Anterior cingulate cortex (tissue), 58 donors: ENCODE measurements around the gene TBCEL.
"Not testable (repeated sequence)": the region's sequence is repeated elsewhere in the genome, so short reads cannot be mapped to it uniquely, and the experiment has no call there.

Experiments
- DNase-seq, 58 donors: peaks; one replicate each; lab custom pipeline; 2025; lab: John Stamatoyannopoulos, UW

TBCEL gene

DNA sequence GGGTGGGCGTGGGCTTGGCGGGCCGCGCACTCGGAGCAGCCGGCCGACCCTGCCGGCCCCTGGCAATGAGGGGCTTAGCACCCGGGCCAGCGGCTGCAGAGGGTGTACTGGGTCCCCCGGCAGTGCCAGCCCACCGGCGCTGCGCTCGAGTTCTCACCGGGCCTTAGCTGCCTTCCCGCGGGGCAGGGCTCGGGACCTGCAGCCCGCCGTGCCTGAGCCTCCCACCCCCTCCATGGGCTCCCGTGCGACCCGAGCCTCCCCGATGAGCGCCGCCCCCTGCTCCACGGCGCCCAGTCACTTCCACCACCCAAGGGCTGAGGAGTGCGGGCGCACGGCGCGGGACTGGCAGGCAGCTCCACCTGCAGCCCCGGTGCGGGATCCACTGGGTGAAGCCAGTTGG is 2.2 kb upstream of the TBCEL start:
- DNase-seq = not testable (repeated sequence)

DNA sequence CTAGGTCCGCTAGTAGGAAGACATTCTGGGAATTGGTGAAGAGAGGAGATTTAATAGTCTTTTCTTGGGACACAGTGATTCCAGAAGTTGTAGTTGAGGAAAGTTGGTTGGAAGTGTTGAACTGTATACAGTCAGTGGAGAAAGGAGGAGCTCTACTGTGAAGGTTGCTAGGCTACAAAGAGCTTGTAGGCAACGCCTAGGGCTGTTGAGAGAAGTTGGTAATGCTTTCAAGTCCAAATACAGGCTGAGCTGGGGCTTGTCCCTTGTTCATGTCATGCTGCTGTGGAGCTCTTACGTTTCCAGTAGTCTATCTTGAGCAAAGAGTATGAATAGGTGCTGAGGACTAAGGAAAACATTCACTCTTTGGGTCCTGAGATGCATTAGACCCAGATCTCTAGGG is 1.1 kb downstream of the TBCEL start:
- DNase-seq = no peak

DNA sequence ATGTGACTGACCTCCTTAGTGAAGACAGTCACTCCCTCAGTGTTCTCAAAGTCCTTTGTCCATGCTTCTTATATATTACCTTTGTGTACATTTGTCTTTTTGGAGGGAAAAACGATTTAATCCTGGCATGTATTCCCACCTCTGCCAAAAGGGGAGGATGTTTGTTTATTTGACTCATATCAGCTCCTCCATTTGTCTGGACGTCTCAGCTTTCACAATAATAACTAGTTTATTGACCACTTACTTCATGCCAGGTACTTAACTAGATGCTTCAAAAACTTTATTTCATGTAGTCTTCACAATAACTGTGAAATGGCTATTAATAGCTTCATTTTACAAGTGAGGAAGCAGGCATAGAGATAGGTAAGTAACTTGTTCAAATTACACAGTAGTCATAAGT is 5.3 kb downstream of the TBCEL start:
- DNase-seq = no peak

- no peak for DNase-seq
These were observed 6.0 kb downstream of the TBCEL start for GRCh38 chr11:121029813-121030445.

- DNase-seq = no peak
These were observed 7.3 kb downstream of the TBCEL start for GRCh38 chr11:121031167-121031566.

DNA sequence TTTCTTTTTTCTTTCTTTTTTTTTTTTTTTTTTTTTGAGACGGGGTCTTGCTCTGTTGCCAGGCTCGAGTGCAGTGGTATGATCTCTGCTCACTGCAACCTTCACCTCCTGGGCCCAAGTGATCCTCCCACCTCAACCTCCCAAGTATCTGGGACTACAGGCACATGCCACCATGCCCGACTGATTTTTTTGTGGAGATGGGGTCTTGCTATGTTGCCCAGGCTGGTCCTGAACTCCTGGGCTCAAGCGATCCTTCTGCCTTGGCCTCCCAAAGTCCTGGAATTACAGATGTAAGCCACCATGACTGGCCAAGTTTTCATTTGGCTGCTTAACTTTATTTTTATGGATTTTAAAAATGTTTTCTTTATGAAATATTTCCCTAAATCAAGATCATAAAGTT is 7.7 kb downstream of the TBCEL start:
- DNase-seq = not testable (repeated sequence)

DNA sequence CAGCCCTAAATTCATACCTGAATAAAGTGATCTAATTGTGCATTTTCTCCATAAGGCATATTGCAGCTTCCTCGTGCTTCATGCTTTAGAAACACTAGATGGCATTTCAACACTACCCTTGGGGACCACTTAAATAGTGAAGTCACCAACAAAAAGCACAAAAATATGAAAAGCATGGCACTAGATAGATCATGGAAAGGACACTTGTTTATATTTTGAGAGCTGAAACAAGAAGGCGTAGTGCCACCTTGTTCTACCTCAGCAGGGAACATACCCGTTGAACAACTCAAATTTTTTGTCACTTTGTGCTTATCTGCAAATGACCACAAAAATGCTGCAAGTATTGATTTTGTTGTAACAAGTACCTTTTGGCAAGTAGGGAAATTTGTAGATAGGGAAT is 8.6 kb downstream of the TBCEL start:
- DNase-seq = no peak

- DNase-seq = no peak
These were observed 9.7 kb downstream of the TBCEL start for GRCh38 chr11:121033635-121034034.

DNA sequence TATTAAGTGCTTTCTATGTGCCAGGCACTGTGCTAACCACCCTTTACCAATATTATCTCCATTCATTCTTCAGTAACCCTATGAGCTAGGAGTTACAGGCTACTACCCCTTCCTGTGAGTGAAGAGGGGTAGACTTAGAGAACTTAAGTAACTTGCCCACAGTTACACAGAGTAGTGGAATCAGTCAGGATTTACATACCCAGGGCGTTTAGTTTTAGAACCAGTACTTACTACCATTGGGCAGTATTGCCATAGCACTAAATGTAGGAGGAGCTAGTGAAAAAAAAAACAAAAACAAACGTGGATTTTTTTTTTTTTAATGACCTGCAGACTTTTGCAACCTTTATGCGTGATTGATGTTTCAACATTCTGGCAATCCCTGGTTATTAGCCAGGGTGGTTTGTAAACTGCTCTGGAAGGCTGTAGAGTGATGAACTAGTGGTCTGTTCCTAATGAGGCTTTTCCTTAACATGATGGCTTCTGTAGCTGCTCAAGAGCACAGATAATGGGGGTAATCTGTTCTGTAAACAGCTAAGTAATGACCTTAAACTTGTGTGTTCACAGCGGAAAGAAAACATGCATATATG is 11.4 kb downstream of the TBCEL start:
- no peak for DNase-seq

- no peak for DNase-seq
These were observed 11.9 kb downstream of the TBCEL start for GRCh38 chr11:121035780-121036179.

GRCh38 chr11:121037016-121037415 is 13.1 kb downstream of the TBCEL start:
- DNase-seq = no peak

GRCh38 chr11:121038648-121039409 is 14.9 kb downstream of the TBCEL start:
- no peak for DNase-seq

GRCh38 chr11:121039971-121040613 is 16.2 kb downstream of the TBCEL start:
- DNase-seq = no peak

DNA sequence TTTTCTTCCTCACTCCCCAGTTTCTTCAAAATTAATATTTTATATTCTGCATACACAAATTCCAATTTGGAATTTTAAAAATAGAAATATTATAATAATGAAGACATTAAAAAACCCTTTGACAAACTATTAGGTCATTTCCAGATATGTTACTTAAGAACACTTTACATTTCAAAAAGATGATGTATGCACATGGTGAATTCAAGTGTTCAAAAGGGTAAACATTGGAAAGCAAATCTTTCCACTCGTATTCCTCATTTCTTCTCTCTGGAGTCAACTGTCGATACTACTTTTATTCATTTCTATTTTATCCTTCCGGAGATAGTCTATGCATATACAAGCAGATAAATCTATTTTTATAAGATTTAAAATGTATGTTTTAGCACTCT is 16.7 kb downstream of the TBCEL start:
- DNase-seq = no peak

DNA sequence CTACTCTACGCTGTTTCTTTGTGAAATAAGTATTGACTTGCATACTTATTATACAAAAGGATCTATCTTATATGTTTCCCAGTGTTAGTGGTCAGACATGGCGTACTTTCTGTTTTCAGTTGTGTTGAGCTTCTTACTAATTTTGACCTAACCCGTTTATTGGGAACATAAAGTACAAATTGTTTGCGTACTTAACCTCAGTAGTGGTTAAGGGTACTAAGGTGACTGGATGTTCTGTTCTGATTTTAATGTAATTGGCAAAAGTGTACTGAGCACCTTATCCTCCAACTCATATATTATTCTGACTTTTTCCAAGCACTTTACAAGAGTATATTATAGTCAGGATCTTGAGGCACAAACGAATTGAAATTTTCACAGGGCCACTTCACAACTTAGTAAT is 17.2 kb downstream of the TBCEL start:
- DNase-seq = no peak

DNA sequence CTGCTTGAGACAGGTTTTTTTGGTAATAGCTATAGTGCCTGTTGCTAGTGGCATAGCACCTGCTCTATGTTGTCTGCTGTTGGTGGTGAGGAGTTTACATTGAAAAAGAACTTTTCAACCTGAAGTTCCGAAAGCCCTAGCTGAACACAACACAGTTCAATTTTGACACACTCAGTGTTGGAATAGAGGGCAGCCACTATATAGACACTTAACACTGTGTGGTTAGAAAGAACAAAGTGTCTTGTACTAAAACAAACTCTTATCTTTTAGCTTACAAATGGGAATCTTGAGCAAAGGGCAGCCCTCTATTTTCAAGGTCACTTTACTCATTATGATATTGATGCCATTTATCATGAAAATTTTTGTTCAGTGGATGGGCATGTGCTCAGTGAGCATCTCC is 18.4 kb downstream of the TBCEL start:
- no peak for DNase-seq

DNA sequence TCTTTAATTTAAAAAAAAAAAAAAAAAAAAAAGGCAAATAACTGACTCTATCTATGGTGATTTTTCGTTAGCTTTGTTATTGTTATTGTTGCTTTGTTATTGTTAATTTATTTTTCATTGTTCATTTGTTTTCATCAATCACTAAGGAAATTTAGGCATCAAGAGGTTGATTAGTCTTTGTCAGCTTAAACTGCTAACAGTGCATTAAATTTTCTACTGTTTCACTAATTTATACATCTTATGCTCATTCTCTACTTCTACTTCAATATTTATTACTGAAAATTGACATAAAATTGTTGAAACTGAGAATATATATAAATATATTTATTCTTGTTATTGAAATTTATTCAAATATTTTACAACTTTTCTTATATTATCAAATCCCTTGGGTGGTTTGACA is 24.0 kb downstream of the TBCEL start:
- no peak for DNase-seq

DNA sequence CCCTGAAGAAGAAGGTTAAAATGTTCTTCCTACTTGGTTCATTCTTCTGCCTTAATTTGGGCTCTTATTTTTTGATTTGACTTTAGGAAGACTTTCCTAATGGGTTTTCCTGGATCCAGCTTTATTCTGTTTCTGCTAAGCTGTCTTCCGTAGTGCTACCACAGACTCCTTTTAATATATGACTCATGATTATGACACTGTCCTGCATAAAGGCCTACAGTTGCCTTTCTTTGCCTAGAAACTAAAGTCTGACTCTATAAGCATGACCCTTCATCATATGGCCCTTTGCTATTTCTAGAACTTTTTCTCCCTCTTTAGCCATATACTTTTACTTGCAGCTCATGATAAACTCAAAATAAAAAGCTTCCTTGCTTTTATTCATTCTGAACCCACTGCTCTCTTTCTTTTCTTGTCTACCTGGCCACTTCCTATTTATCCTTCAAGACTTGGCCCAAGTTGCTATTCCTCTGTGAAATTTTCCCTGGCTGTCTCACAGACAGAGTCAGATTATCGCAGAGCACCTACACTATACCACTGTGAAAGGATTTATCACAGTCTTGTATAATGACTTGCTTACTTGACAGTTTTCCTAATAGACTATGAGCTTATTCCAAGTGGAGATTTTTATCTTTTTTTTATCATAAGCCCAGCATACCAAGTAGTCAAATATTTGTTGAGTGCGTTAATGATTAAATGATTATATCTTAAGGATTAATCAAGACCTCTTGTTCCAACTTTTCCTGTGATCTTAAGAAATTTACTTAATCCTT is 24.7 kb downstream of the TBCEL start:
- no peak for DNase-seq

DNA sequence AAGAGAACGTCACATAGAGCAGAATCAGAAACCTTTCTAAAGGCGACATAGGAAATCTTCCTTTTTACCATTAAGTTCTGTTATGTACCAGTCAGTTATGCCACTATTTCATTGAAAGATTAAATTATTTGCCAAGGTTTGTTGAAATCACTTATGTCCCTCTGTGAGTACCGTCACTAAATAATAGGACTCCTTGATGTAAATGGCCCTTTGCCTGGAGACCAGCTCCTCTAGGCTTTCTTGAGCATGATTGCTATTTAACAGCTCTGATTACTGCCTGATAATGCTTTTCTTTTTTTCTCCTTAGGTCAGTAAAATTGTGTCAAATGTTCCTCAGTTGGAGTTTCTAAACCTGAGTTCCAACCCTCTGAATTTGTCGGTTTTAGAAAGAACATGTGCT is 29.3 kb downstream of the TBCEL start:
- no peak for DNase-seq

DNA sequence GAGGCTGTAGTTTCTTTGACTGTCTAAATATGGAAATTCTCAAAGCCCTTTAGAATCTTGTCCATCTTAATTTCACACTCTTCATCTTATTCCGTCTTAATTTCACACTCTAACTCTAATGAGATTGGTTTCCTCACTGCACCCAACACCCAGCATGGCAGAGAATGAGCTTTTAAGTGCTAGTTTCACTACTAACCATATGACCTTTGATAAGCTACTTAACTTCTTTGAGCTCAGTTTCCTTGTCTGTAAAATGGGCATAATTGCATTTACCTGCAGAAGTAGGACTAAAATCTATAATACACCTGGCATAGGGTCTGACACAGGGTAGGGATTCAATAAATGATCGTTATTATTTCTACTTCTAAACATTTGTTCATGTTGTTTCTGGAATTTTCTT is 30.4 kb downstream of the TBCEL start:
- DNase-seq = no peak

DNA sequence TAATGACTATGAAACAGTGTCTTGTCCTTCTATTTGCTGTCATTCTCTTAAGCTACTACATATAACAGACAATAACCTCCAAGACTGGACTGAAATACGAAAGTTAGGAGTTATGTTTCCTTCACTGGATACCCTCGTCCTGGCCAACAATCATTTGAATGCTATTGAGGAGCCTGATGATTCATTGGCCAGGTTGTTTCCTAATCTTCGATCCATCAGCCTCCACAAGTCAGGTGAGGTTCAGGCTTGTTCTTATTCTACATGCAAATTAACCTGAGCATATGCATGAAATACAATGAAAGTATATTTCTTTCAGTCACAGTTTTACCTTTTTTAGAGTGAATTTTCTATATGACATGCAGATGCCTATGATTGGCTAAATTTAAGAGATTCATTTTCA is 31.2 kb downstream of the TBCEL start:
- no peak for DNase-seq
